SU-DHL-6 (cell line): ENCODE measurements around the gene MAPKAPK3.

Experiments
- CTCF ChIP-seq: fragments of 200-600 bp; sonication (generic); IDR thresholded peaks from one replicate; pipeline ENCODE4 v1.5.1; 2017; ENCODE audit warnings: antibody characterized with exemption, mild to moderate bottlenecking, low read length, moderate library complexity; ENCODE audit not compliant: insufficient read depth, poor library complexity, severe bottlenecking
- EZH2phosphoT487 ChIP-seq: fragments of 200-600 bp; sonication (generic), shearing (Covaris generic); conservative IDR thresholded peaks from 2 replicates; pipeline ENCODE4 v1.6.1; 2018; ENCODE audit warnings: mild to moderate bottlenecking, antibody characterized with exemption, low read length, moderate library complexity, mixed read lengths

GRCh38 chr3:50594253-50594785 is 22.6 kb upstream of the MAPKAPK3 start:
- TF ChIP-seq CTCF (no peak), EZH2phosphoT487 (no peak)
